Measurements from ENCODE around the gene PNMT. TPM values are rescaled to one million over a fixed set of nuclear protein-coding genes. Genes with fewer than 3 reads are reported as not detected.

The PNMT gene
- total and polyA plus RNA-seq, 2 donors (not counting 1 experiment from before 2014, with no cell fraction given): not detected

DNA sequence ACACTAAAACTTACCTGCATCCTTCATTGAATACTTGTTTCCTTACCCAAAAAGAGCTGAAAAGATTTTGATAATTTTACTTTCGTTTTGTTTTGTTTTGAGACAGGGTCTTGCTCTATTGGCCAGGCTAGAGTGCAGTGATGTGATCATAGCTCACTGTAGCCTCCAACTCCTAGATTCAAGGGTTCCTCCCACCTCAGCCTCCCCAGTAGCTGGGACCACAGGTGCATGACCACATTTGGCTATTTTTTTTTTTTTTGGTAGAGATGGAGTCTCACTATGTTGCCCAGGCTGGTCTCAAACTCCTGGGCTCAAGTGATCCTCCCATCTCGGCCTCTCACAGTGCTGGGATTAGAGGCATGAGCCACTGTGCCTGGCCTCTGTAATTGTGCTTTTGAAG is 13.1 kb upstream of the PNMT start:
- H3K4me2 ChIP-seq (ENCODE audit: extremely low read depth, insufficient read depth, low read length): no peak overlapping the region
- DNase-seq (ENCODE audit: low read depth in 2 of 2): no peak
- no peak overlapping the region for H3K4me3 ChIP-seq (replicated peaks in 1 of 4; ENCODE audit: control extremely low read depth in 1 of 4, insufficient read depth in 1 of 4, low read depth in 3 of 4, low read length in 4 of 4)
- no peaks in the 10 kb centered on the region for H3K27me3 ChIP-seq (ENCODE audit: control insufficient read depth, insufficient read depth, low read length)
- H3K27ac ChIP-seq (ENCODE audit: insufficient read depth, low read length): no peak overlapping the region
- no peak for TF ChIP-seq EZH2 (IDR thresholded peaks at IDR 0.05; ENCODE audit: low read length, missing control alignments)
- TF ChIP-seq, protein P1, sequence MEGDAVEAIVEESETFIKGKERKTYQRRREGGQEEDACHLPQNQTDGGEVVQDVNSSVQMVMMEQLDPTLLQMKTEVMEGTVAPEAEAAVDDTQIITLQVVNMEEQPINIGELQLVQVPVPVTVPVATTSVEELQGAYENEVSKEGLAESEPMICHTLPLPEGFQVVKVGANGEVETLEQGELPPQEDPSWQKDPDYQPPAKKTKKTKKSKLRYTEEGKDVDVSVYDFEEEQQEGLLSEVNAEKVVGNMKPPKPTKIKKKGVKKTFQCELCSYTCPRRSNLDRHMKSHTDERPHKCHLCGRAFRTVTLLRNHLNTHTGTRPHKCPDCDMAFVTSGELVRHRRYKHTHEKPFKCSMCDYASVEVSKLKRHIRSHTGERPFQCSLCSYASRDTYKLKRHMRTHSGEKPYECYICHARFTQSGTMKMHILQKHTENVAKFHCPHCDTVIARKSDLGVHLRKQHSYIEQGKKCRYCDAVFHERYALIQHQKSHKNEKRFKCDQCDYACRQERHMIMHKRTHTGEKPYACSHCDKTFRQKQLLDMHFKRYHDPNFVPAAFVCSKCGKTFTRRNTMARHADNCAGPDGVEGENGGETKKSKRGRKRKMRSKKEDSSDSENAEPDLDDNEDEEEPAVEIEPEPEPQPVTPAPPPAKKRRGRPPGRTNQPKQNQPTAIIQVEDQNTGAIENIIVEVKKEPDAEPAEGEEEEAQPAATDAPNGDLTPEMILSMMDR (conservative IDR thresholded peaks at IDR 0.05 in 1 of 2, IDR thresholded peaks at IDR 0.05 in 1 of 2; ENCODE audit: low read depth in 1 of 2, low read length in 2 of 2): no peak
- H2AFZ ChIP-seq (ENCODE audit: low read length): no peak overlapping the region
- H4K20me1 ChIP-seq (ENCODE audit: control insufficient read depth, extremely low read depth, insufficient read depth, low read length): no peaks in the 10 kb centered on the region
- H3K9ac ChIP-seq (ENCODE audit: insufficient read depth, low read length): no peak overlapping the region
- H3K4me1 ChIP-seq (ENCODE audit: control insufficient read depth, extremely low read depth, insufficient read depth, low read length): no peaks in the 10 kb centered on the region
- no peaks in the 10 kb centered on the region for H3K79me2 ChIP-seq (ENCODE audit: control insufficient read depth, insufficient read depth, low read length)
- no peaks in the 10 kb centered on the region for H3K9me3 ChIP-seq (ENCODE audit: control insufficient read depth, insufficient read depth, low read depth, low read length)
- no peaks in the 10 kb centered on the region for H3K36me3 ChIP-seq (ENCODE audit: control insufficient read depth, insufficient read depth, low read length)

DNA sequence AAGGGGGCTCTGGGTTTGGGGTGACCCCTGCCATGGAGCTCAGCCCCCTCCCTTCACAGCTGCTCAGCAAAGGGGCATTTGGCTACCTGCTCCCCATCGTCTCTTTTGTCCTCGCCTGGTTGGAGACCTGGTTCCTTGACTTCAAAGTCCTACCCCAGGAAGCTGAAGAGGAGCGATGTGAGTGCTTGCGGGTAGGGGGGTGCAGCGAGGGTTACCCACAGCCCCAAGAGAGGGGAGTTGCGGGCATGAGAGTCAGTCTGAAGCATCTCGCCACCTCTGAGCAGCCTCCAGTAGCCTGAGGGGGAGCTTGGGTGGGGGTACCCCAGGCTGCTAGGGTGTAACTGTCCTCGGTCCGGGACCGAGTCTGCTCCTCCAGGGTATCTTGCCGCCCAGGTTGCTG is 9.9 kb upstream of the PNMT start:
- no peak for DNase-seq (ENCODE audit: low read depth in 2 of 2)
- no peaks in the 10 kb centered on the region for H3K27me3 ChIP-seq (ENCODE audit: control insufficient read depth, insufficient read depth, low read length)
- no peak overlapping the region for H3K4me3 ChIP-seq (replicated peaks in 1 of 4; ENCODE audit: control extremely low read depth in 1 of 4, insufficient read depth in 1 of 4, low read depth in 3 of 4, low read length in 4 of 4)
- no peak overlapping the region for H3K27ac ChIP-seq (ENCODE audit: insufficient read depth, low read length)
- H3K9ac ChIP-seq (ENCODE audit: insufficient read depth, low read length): no peak overlapping the region
- no peaks in the 10 kb centered on the region for H3K79me2 ChIP-seq (ENCODE audit: control insufficient read depth, insufficient read depth, low read length)
- H2AFZ ChIP-seq (ENCODE audit: low read length): no peak overlapping the region
- no peak overlapping the region for H3K4me2 ChIP-seq (ENCODE audit: extremely low read depth, insufficient read depth, low read length)
- H3K9me3 ChIP-seq (ENCODE audit: control insufficient read depth, insufficient read depth, low read depth, low read length): no peaks in the 10 kb centered on the region
- peaks cover 10% of the 10 kb centered on the region for H3K36me3 ChIP-seq (ENCODE audit: control insufficient read depth, insufficient read depth, low read length)
- no peaks in the 10 kb centered on the region for H3K4me1 ChIP-seq (ENCODE audit: control insufficient read depth, extremely low read depth, insufficient read depth, low read length)
- no peaks in the 10 kb centered on the region for H4K20me1 ChIP-seq (ENCODE audit: control insufficient read depth, extremely low read depth, insufficient read depth, low read length)
- TF ChIP-seq, protein P1 (conservative IDR thresholded peaks at IDR 0.05 in 1 of 2, IDR thresholded peaks at IDR 0.05 in 1 of 2; ENCODE audit: low read depth in 1 of 2, low read length in 2 of 2): no peak
- no peak for TF ChIP-seq EZH2 (IDR thresholded peaks at IDR 0.05; ENCODE audit: low read length, missing control alignments)

DNA sequence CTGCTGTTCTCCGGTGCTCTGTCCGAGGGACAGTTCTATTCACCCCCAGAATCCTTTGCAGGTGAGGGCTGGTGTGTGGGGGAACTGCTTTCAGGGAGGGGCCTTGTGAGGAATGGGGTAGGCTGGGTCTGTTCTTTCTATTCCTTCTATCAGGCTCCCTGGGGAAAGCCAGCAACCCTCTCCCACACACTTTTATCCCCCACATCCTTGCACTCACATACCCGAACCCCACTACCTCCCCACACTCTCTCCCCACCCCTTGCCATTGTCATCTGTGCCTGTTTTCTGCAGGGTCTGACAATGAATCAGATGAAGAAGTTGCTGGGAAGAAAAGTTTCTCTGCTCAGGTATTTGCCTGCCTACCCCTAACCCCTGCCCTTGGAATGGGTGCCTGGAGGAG is 9.5 kb upstream of the PNMT start:
- Histone ChIP-seq H3K9me3 (ENCODE audit: control insufficient read depth, insufficient read depth, low read depth, low read length) (no peaks in the 10 kb centered on the region), H2AFZ (ENCODE audit: low read length) (no peak overlapping the region), H3K9ac (ENCODE audit: insufficient read depth, low read length) (no peak overlapping the region), H4K20me1 (ENCODE audit: control insufficient read depth, extremely low read depth, insufficient read depth, low read length) (no peaks in the 10 kb centered on the region), H3K4me3 (replicated peaks in 1 of 4; ENCODE audit: control extremely low read depth in 1 of 4, insufficient read depth in 1 of 4, low read depth in 3 of 4, low read length in 4 of 4) (no peak overlapping the region), H3K4me2 (ENCODE audit: extremely low read depth, insufficient read depth, low read length) (no peak overlapping the region), H3K27me3 (ENCODE audit: control insufficient read depth, insufficient read depth, low read length) (no peaks in the 10 kb centered on the region), H3K27ac (ENCODE audit: insufficient read depth, low read length) (no peak overlapping the region), H3K79me2 (ENCODE audit: control insufficient read depth, insufficient read depth, low read length) (no peaks in the 10 kb centered on the region), H3K4me1 (ENCODE audit: control insufficient read depth, extremely low read depth, insufficient read depth, low read length) (no peaks in the 10 kb centered on the region), H3K36me3 (ENCODE audit: control insufficient read depth, insufficient read depth, low read length) (peaks cover 10% of the 10 kb centered on the region)
- TF ChIP-seq EZH2 (IDR thresholded peaks at IDR 0.05; ENCODE audit: low read length, missing control alignments): no peak
- TF ChIP-seq, protein P1 (conservative IDR thresholded peaks at IDR 0.05 in 1 of 2, IDR thresholded peaks at IDR 0.05 in 1 of 2; ENCODE audit: low read depth in 1 of 2, low read length in 2 of 2): no peak
- no peak for DNase-seq (ENCODE audit: low read depth in 2 of 2)
